NCI-H82 treated with DMSO at 0.1 percent for 48 hours (cell line): ENCODE results near the gene NFKB2.
A peak's percentile ranks its signal among the peaks of the same experiment; 100 is the strongest.

ENCODE experiments used
- DNase-seq: peaks from one replicate; lab custom pipeline; 2025; ENCODE audit not compliant: unreplicated experiment; lab: John Stamatoyannopoulos, UW

NFKB2 gene

DNA sequence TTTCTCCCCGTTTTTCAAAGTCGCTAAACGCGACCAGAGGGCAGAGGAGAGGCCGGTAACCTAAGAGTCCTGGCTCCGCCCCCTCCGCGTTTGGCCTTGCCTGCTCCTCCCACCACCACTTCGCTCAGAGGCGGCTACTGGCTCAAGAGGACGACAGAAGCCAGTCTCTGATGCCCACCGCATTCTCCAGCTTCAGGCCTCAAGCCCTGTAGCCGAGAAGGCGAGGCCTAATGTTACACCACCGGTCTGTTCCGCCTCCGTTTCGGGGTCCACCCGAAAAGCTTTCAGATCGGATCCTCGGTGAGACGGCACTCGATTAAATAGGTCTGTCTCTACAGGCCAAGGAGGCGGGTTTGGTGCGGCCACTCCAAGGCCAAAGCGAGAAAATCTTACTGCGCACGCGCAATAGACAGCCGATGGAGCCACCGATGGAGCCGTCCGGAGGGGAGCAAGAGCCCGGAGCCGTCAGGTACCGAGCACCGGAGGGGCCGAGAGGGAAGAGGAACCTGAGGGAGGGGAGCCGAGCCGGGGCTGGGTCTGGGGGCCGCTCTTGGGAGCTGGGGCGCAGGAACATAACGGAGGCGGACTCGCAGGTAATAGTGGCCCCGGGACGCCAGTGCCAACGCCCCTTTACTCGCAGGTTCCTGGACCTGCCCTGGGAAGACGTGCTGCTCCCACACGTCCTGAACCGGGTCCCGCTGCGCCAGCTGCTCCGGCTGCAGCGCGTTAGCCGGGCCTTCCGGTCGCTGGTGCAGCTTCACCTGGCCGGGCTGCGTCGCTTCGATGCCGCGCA lies 25.4 kb downstream of the NFKB2 start, which contains the start of gene FBXL15:
FBXL15 (plus strand) TSS at position 123 of the 793 bp plus-strand sequence; CDS start at position 417, 294 bp downstream.
- peak; percentile 82 for DNase-seq

DNA sequence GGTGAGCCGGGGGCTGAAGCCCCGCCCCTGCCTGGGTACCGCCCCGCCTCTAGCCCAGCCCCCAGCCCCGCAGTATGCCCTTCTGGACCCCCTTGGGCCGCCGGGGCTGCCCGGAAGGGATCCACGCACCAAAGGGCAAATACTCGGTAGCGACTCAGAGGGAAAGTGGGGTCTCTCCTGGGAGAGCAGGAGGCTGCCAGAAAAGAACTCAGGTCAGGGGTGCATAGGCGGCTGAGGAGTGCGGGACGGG lies 25.9 kb downstream of the NFKB2 start:
- no peak for DNase-seq

DNA sequence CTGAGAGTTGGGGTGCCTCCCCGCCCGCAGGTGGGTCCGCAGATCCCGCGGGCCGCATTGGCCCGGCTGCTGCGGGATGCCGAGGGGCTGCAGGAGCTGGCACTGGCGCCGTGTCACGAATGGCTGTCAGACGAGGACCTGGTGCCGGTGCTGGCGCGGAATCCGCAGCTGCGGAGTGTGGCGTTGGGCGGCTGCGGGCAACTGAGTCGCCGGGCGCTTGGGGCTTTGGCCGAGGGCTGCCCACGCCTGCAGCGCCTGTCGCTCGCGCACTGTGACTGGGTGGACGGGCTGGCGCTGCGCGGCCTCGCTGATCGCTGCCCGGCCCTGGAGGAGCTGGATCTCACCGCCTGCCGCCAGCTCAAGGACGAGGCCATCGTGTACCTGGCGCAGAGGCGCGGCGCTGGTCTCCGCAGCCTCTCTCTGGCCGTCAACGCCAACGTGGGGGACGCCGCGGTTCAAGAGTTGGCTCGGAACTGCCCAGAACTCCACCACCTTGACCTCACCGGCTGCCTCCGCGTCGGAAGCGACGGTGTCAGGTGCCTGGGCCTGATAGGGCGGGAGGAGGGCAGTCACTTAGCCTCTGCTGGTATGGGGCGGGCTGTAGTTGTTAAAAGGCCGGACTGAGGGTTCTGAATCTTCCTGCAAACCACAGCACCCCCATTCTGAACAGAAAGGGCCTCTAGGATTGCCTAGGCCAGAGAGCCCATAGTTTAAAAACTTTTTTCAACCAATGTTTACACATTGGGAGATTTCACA lies 26.4 kb downstream of the NFKB2 start:
- DNase-seq = no peak

DNA sequence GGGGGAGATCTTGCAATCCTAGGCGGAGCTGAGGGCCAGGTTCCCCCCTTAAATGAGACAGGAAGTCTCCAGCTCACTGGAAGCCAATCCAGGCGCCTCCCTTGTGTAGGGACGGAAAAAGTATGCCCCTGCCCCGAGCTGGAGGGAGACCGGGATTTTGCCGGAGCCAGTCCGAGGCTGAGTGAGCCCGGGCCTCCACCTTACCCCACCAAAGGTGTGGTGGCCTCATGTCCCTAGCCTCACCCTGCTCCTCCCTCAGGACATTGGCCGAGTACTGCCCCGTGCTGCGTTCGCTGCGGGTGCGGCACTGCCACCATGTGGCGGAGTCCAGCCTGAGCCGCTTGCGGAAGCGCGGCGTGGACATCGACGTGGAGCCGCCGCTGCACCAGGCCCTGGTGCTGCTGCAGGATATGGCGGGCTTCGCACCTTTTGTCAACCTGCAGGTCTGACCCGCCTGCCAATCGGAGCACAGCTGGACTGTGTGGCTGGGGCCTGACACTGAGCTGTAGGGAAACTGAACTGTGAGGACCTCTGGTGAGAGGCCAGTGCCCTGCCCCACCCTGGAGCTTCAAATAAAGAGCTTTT lies 27.1 kb downstream of the NFKB2 start:
- DNase-seq = no peak

DNA sequence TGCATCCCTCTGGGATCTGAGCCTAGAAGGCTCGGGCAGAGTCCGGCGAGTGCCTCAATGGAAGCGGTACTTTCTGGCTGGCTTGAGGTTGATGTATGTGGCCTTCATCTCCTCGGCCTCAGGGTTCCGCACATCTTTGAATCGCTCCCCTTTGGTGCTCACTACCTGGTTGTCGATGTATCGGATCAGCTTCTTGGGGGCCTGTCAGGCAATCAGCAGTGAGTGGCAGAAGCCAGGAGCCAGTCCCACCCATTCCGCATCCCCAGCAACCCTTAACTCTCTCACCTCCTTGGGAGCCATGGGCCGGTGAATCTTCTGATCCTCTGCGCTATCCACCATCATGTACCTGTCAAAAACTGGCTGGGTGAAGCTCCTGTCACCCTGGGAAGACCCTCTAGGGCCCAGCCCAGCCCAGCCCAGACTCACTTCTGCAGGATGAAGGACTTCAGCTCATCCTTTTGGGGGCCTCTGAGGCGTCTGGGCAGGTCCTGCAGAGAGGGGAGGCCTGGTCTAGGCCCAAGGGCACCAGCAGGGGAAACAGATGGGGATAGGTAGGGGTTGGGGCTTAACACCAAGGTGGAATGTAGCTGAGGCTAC lies 28.0 kb downstream of the NFKB2 start:
- DNase-seq = no peak

DNA sequence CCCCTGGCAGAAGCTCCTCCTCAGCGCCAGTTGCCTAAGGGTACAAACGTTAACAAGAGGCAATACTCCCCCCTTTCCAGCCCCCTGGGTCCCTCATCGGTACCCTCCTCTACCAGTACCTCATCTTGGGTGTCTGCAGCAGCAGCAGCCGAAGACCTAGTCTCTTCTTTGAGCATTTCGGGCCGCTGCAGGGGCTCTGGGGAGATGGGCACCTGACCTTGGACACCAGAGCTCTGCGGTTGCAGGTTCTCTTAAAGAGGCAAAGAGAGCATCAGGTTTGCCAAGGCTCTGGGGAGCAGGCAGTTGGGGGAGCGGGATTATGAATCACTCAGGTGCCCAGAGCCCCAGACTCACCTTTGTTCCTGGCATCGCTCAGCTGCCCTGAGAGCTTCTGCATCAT lies 28.6 kb downstream of the NFKB2 start:
- DNase-seq = no peak

DNA sequence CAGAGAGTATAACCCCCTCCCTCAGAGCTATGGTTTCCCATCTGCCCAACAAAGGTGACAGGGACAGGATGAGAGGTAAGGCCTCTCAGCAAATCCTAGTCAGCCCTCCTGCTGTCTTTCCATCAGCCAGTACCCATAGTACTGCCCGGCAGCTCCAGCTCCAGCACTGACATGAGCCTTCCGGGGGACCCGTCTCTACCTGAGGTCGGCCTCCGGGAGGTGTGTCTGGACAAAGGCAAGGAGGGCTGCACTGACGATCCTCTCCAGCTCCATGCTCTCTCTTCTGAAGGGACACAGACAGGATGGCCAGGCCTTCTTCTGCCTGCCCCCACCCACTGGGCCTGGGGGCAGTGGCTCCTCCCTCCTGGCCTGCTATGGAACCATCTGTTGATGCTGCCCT lies 29.4 kb downstream of the NFKB2 start:
- no peak for DNase-seq

DNA sequence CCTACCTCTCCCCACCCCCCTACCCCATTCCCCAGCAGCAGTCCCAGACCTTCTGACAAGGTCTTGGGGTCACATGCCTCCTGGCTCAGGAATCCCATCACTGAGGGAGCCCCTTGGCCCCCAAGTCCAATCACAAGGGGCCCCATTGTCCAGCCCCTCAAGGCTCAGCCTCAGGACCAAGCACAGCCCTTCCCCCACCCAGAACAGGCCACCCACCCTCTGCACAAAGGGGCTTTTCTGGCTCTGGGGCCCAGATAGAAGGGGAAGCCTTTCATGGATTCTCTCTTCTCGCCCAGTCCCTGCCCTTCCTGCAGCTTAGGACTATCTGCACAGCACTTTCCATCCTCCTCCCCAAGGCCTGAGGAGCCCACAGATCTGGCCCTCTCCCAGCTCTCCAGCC lies 29.9 kb downstream of the NFKB2 start:
- DNase-seq = no peak

DNA sequence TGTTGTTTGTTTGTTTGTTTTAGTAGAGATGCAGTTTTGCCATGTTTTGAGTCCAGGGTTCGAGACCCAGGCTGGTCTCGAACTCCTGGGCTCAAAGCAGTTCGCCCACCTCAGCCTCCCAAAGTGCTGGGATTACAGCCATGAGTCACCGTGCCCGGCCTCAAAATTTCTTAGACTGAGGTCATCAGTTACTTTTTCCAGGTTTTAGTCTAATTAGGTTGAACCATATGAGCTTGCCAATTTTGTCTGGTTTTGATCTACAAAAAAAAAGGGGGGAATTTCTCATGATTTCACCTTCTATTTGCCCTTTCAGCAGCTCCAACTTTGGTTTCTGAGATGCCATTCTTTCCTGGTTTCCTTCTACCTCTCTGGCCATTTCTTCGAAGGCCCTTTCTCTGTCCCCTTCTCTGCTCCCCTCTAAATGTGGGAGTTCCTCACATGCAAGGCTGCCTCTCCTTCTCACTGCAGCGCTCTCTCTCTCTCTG lies 31.3 kb downstream of the NFKB2 start:
- DNase-seq = no peak

DNA sequence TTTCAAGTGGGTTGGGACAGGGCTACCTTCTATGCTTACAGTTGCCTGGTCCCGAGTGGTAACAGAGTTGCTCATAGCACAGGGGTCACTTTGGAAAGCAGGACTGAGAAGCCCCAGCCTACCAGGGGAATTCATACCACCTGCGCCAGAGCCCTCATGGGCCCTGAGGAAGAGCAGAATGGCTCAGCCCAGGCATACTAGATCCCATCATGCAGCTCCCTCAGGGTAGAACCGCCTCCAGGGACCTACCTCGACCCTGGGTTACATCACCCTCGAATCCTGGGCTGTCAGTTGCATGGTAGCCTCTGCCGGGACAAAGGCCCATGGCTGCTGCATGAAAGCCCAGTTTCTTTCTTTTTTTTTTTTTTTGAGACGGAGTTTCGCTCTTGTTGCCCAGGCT lies 34.0 kb downstream of the NFKB2 start:
- DNase-seq = no peak

DNA sequence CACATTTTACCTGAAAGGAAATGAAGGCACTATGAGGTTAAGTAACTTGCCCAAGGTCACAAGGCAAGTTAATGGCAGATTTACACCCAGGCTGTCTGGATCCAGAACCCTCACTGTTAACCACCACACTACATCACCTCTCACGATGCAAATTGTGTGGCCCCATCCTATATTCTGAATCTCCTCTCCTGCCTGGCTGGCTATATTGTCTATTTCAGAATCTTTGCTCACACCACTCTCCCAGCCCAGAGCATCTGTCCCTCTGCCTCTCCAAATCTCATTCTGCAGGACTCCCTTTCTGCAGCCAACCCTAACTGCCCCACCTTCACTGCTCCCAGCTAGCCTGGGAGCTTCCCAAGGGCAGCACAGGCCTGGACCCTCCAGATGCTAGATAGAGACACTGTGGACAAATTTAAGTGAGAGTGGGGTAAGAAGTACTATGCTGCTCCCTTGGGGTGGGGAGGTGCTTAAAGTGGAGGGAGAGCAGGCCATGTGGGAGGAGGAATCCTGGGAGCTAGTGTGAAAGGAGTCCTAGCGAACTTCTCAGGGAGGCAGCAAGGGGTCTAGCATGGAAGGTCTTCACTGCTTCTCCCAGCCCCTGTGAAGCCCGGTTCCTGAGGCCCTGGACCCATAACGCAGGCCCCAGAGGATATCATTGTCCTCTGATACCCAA lies 36.1 kb downstream of the NFKB2 start:
- DNase-seq = peak; percentile 36

DNA sequence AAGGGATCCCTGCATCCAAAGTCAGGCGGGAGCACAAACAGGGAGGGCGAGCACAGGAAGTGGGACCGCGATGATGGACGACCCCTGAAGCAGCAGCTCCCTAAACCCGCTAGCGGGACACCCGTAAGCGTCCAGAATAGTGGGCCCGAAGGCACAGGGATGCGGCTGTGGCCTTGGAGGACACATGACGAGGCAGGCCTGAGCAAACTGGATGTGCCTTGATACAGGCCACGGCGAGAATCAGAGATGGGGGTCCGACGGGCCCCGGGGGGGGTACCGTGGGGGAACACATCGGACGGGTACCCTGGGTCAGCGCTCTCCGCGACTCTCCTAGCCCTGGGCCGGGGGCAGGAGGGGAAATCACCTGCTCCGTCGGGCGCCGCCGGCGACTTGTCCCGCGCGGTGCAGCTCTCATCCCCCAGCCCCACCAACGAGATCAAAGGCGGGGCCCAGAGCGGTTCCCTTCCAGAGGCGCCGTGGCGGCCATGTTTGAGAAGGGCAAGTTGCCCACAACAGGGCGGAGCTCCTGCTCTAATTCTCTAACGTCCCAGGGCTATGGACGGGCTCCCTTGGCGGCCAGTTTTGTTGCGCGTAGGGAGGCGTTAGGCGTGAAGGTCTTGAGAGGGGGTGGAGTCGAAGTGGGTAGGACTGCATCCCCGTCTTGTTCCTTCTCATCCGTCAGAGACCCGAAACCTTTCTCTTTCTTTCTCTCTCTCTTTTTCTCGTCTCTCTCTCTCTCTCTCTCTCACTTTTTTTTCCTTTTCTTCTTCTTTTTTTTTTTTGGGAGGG lies 36.9 kb downstream of the NFKB2 start, which contains the start of gene CUEDC2:
CUEDC2 (minus strand) TSS at position 413 of the 789 bp plus-strand sequence. CDS start 7,386 bp downstream, outside the sequence.
- peak; percentile 77 for DNase-seq

DNA sequence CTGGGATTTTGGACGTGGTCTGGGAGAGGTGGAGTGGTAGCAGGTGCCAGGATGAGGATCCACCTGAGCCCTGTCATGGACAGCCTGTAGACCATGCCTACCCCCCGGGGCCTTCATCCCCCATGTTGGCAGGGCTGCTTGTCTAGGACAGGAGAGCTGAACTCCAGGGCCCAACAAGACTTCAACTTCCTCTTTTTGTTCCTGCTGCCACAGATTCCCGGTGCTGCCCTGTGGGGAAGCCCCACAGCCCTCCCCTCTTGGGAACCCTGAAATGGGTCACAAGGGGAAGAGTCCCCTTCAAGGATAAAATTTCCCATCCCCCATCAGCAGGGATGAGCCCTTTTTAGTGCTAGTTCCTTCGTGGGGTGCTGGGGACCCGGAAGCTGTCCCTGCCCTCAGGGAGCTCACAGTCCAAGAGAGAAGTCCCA lies 38.1 kb downstream of the NFKB2 start:
- no peak for DNase-seq

DNA sequence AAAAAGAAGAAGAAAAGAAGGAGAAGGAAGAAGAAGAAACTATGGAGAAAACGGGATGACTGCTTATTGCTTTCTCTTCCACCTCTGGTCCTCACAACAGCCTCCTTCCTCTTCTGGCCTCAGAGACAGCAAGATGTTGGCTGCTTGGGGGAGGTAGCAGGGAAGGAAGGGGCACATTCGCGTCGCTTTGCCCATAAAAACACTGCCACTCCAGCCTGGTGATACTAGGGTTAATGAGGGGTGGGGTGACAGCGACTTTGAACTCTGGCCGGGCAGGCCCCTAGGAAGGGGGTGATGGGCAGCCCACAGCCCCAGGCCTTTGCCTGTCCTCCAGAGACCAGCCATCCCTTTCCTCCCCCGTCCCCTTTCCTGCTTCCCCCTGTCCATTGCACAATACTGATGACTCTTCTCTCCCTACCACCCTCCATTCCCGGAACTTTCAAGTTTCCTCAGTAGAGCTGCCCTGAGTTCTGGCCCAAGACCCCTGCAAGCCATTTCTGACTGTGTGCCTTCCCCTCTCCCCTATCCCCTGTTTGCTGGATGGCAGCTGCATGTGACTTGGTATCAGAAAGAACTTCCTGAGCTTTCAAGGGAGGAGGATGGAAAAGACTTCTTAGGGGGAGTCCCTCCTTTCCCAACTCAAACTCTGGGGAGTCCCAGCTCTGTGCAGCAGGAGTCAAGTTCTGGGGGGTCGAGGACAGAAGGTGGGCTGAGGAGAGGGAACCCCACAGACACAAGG lies 39.1 kb downstream of the NFKB2 start:
- no peak for DNase-seq

DNA sequence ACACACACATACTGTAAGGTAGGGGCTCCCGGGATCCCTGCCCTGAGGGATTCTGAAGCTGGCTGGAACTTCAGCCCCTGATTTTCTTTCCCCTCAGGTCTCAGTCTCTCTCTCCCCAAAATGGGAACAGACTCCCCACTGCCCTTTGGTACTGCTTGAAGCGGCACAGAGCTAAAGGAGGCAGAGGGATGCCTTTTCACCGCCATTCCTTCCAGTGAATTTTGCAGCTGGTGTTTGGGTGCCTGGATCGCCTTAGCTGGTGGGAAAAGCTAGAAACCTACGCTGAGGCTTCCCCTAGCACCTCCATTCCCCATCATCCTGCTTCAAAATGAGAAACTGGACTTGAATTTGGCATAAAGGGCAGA lies 39.6 kb downstream of the NFKB2 start:
- DNase-seq = no peak

DNA sequence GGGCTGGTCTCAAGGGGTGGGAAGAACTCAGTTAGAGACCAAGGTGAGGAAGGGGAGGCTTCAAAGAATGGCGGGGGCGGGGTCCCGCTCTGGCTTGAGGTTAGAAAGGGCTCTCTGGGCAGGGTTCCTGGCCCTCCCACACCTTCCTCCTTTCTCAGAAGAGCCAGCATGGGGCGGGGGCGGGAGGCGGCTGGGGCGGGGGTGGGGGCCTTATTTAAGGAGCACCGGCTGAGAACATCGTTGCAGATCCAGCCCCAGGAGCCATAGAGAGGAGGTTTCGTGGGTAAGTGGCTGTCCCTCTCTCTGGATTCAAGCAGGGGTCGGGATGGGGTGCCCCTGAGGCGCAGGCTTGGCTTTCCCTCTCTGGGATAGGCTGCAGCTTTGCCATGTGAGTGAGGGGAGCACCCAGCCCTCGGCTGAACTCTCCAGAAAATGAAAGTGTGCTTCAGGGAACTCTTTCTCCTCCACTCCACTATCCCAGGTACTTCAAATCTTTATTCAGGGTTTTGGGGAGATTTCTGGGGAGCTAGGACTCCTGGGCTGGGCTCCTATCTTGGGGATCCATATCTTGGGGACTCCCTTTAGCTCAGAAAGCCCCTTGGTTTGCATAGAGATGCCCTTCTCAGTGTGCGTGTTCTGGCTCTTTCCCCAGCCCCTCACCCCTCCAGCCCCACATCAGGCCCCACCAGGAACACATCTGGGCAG lies 40.2 kb downstream of the NFKB2 start:
- DNase-seq = no peak

DNA sequence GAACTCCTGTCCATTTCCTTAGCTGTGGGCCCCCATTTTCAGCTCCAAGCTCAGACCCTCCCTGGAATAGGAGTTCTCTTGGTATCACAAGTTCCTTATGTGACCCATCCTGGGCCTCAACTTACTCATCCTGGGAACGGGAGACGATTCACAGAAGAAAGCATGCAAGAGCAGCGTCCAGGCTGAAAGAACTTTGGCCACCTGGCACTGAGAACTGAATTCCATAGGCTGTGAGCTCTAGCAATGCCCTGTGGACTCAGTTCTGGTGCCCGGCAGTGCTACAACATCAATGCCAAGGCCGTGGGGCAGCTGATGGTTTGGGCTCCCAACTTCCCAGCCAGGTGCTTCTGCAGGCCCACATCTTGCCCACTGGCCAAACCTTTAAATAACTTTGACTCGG lies 40.8 kb downstream of the NFKB2 start:
- DNase-seq = no peak

DNA sequence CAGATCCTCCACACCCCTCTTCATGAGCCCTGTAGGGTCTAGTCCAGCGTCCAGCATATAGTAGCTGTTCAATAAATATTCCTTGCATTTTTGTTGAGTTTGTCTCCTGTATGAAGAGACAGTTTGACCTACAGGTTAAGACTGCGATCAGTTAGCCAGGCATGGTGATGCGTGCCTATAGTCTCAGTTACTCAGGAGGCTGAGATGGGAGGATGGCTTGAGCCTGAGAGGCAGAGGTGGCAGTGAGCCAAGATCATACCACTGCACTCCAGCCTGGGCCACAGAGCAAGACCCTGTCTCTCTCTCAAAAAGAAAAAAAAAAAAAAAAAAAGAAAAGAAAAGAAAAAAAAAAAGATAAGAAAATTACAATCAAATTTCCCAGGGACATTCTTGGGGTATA lies 42.0 kb downstream of the NFKB2 start:
- DNase-seq = no peak

DNA sequence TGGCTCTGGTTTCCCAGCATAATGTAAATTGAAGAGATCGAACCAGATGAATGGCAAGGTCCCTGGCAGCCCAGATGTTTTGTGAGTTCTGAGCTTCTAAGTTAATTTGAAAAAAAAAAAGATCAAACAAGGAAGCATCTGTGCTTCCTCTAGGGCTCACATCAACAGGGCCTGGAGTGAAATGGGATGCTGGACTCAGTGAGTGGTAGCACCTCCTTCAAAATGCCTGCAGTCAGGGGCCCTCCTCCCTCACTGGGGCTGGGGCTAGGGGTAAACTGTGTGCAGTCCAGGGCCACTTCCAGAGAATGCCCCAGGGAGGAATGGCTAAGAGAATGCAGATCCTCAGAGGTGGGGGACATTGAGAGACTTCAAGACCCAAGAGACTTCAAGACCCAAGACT lies 42.9 kb downstream of the NFKB2 start:
- no peak for DNase-seq
